Testis (tissue), 3 donors: ENCODE measurements around the gene TESMIN. TPM values are rescaled to one million over a fixed set of nuclear protein-coding genes. Genes with fewer than 3 reads are reported as not detected.
A peak's percentile ranks its signal among the peaks of the same experiment; 100 is the strongest.

Source experiments
- DNase-seq: peaks from one replicate; pipeline ENCODE4 v3.0.0-alpha.2; 2019
- H3K27ac ChIP-seq, 2 donors: fragments of 200-600 bp; sonication (generic); one replicate each; pipeline ENCODE4 v1.5.1; 2019
- H3K27me3 ChIP-seq: fragments of 200-600 bp; sonication (generic); one replicate; pipeline ENCODE4 v1.5.1; 2019
- H3K36me3 ChIP-seq: fragments of 200-600 bp; sonication (generic); one replicate; pipeline ENCODE4 v1.5.1; 2017; ENCODE audit warnings: low read depth; ENCODE audit errors: missing control alignments
- H3K4me1 ChIP-seq: fragments of 200-600 bp; sonication (generic); one replicate; pipeline ENCODE4 v1.5.1; 2019
- H3K4me3 ChIP-seq, 2 donors: fragments of 200-600 bp; sonication (generic); one replicate each; pipeline ENCODE4 v1.5.1; 2017 to 2019
- H3K9me3 ChIP-seq: fragments of 200-600 bp; sonication (generic); one replicate; pipeline ENCODE4 v1.5.1; 2017
- POLR2A ChIP-seq: fragments of 450-650 bp; IDR thresholded peaks from one replicate; pipeline ENCODE4 v1.6.1; 2017; ENCODE audit warnings: antibody characterized with exemption, mild to moderate bottlenecking, moderate library complexity
- WGBS, 2 donors: methylation state at CpG; one replicate each; pipeline ENCODE4 v1.1.5; 2018; 5-methylcytosine and 5-hydroxymethylcytosine counted together
- intact Hi-C: fragments of 100-400 bp; cut with DNase I; formaldehyde crosslinking; loops from one replicate; pipeline ENCODE4 v1.15.1; 2023; ENCODE audit warnings: low total_unique reads
- polyA plus RNA-seq: library from polyadenylated mRNA; stranded (reverse); fragments of 350-450 nt; fragmentation: Illumina TruSeq; extraction: RNeasy Lipid Tissue Mini Kit (QIAGEN cat#74804); gene quantifications from one replicate; pipeline ENCODE4 v1.2.3, GENCODE V29; 2014; ENCODE audit warnings: low read depth, low replicate concordance; ENCODE audit not compliant: insufficient read depth
- total RNA-seq, 2 donors: library from RNA; depleted of rRNA; stranded (reverse); fragments of >200 nt; gene quantifications; one replicate each; pipeline ENCODE4 v1.2.3, GENCODE V29; 2016
- TF ChIP-seq, protein P1 (sequence below), 3 experiments: fragments of 450-650 bp in 2 of 3; fragments of 200-600 bp in 1 of 3; sonication (generic) in 1 of 3; IDR thresholded peaks; one replicate each; pipeline ENCODE4 v1.5.1; 2016 to 2019; ENCODE audit warnings: antibody characterized with exemption in 3 of 3, mild to moderate bottlenecking in 2 of 3, moderate library complexity in 1 of 3

TESMIN gene
- total and polyA plus RNA-seq, 3 donors from 2014 or later, result 60.4 to 127 (median 72.2) TPM

DNA sequence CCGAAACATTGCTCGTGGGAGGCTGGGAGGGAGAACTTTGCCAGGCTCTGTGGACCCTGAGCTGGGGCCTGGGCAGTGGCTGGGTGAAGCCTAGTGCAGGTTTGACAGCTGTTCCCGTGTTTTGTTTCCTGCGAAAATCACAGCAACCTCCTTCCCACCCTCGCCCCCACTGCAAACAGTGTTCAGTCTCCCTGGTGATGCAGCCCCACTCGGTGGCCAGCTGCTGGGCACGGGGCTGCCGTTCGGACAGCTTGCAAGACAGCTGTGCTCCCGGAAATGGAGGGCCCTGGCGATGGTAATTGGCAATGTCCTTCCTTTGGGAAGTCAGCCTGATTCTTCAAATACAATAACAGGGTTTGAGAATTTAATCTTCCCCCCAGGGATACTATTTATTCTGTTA, 77.3 kb downstream of the TESMIN start:
- H3K27ac ChIP-seq, result no peak overlapping the region
- H3K4me3 ChIP-seq, result no peak overlapping the region
- H3K4me1 ChIP-seq, result no peaks in the 10 kb centered on the region
- no peaks in the 10 kb centered on the region for H3K36me3 ChIP-seq
- DNase-seq, result no peak
- H3K27me3 ChIP-seq, result no peaks in the 10 kb centered on the region
- no peaks in the 10 kb centered on the region for H3K9me3 ChIP-seq
- intact Hi-C loops, result no loop called here
- TF ChIP-seq POLR2A, result no peak
- TF ChIP-seq, protein P1, sequence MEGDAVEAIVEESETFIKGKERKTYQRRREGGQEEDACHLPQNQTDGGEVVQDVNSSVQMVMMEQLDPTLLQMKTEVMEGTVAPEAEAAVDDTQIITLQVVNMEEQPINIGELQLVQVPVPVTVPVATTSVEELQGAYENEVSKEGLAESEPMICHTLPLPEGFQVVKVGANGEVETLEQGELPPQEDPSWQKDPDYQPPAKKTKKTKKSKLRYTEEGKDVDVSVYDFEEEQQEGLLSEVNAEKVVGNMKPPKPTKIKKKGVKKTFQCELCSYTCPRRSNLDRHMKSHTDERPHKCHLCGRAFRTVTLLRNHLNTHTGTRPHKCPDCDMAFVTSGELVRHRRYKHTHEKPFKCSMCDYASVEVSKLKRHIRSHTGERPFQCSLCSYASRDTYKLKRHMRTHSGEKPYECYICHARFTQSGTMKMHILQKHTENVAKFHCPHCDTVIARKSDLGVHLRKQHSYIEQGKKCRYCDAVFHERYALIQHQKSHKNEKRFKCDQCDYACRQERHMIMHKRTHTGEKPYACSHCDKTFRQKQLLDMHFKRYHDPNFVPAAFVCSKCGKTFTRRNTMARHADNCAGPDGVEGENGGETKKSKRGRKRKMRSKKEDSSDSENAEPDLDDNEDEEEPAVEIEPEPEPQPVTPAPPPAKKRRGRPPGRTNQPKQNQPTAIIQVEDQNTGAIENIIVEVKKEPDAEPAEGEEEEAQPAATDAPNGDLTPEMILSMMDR (IDR thresholded peaks at IDR 0.05), result no peak
- WGBS, 2 donors, result 93 to 96% methylated on average over 11 of the region's 11 CpGs

DNA sequence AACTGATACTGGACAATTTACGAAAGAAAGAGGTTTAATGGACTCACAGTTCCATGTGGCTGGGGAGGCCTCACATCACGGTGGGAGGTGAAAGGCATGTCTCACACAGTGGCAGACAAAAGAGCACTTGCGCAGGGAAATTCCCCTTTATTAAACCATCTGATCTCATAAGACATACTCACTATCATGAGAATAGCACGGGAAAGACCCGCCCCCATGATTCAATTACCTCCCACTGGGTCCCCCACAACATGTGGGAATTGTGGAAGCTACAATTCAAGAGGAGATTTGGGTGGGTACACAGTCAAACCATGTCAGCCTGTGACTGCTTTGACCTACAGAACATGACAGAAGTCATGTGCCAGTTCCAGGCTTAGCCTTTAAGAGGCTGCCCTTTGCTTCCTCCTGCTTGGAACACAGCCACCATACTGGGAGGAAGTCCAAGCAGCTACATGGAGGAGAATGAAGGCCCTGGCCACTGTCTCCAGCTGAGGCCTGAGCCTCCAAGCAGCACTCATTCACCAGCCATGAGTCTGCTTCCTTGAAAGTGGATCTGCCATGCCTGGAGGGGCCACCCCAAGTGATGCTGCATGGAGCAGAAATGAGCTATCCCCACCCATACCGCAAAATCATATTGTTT, 77.9 kb downstream of the TESMIN start:
- 92 to 97% methylated on average over 6 of the region's 6 CpGs for WGBS, 2 donors
- Histone ChIP-seq H3K36me3 (no peaks in the 10 kb centered on the region), H3K4me1 (no peaks in the 10 kb centered on the region), H3K4me3 (no peak overlapping the region), H3K27ac (no peak overlapping the region), H3K9me3 (no peaks in the 10 kb centered on the region), H3K27me3 (no peaks in the 10 kb centered on the region)
- DNase-seq, result no peak
- intact Hi-C loops, result no loop called here
- no peak for TF ChIP-seq POLR2A
- TF ChIP-seq, protein P1 (IDR thresholded peaks at IDR 0.05), result no peak

DNA sequence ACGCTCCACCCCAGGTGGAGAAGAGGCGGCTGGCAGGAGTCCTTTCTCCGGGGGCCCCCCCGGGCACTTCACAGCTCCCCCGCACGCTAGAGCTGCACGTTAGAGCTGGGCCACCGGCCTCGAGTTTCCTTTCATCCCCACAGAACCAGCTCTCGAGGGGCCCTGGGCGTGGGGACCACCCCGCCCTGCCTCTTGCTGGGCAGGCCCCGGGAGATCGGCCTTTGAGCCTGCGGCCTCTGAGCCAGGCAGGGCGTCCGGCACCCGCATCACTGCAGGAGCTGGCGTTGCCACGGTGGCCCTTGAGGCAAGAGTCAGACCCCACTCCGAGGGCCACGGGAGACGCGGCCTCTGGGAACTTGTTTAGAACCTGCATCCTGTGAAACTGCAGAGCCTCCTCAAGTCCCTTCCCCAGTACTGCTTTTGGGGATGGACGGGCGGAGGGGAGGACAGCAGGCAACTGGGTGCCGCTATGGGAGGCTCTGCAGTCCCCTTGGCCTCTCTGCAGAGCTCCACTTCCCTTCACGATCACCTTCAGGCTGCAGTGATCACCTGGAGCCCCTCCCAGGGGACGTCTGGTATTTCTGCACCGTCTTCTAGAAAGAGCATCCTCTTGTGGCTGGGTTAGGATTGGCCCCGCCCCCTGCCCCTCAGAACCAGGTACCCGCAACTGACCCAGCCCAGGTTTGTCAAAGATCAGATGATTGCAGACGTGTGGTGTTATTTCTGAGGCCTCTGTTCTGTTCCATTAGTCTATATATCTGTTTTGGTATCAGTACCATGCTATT, 80.9 kb downstream of the TESMIN start:
- WGBS, 2 donors, result 54 to 74% methylated on average over 6 to 32 of the region's 33 CpGs
- Histone ChIP-seq H3K4me3 (peak overlapping the region in 1 of 2 donors; percentile 17), H3K36me3 (no peaks in the 10 kb centered on the region), H3K4me1 (no peaks in the 10 kb centered on the region), H3K9me3 (no peaks in the 10 kb centered on the region), H3K27me3 (no peaks in the 10 kb centered on the region), H3K27ac (no peak overlapping the region)
- TF ChIP-seq, protein P1 (IDR thresholded peaks at IDR 0.05), result no peak
- no peak for TF ChIP-seq POLR2A
- no peak for DNase-seq
- intact Hi-C loops, result no loop called here

DNA sequence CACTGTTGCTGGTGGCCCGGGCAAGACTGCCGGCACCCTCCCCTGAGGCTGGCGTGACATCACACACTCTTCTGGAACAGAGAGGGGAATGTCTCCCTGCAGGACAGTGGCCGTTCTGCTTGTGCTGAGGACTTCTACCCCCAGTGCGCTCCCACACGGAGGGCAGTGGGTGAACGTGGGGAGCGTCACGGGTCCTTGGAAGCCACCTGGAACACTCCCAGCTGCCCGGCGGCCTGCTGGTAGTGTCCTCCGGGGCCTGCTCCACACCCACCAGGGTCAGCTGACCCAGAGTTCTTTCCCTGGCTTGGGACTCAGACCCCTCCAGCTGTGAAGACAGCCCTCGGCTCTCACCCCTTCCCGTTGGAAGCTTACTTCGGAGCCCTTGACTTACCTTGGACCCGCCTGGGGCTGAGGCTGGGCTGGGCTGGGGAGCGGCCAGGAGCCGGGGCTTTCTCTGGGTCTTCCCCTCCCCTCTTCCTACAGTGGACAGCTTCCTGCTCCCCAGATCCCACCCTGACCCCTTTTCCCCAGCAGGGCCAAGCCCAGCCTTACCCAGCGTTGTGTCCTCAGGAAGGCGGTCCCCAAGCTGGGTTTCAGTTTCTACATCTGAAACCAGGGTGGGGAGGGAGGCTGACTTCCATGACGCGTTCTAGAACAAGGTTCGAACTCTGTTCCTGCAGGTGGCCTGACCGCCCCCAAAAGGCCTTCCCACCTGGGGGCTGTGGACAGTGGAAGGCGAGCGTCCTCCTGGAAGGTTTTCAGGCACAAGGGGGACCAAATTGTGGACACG, 81.8 kb downstream of the TESMIN start:
- H3K27ac ChIP-seq, result no peak overlapping the region
- no peaks in the 10 kb centered on the region for H3K36me3 ChIP-seq
- no peaks in the 10 kb centered on the region for H3K9me3 ChIP-seq
- intact Hi-C loops, result no loop called here
- H3K4me1 ChIP-seq, result no peaks in the 10 kb centered on the region
- WGBS, 2 donors, result 65 to 70% methylated on average over 9 to 27 of the region's 27 CpGs
- H3K4me3 ChIP-seq, result peak overlapping the region in 1 of 2 donors; percentile 17
- no peaks in the 10 kb centered on the region for H3K27me3 ChIP-seq
- TF ChIP-seq POLR2A, result no peak
- TF ChIP-seq, protein P1 (IDR thresholded peaks at IDR 0.05), result no peak
- no peak for DNase-seq
